H1 (cell line): Measurements from ENCODE around the gene CIRBP. TPM values are rescaled to one million over a fixed set of nuclear protein-coding genes. Genes with fewer than 3 reads are reported as not detected.
A peak's percentile ranks its signal among the peaks of the same experiment; 100 is the strongest.

Source experiments
- CTCF ChIA-PET: fragments of 300-600 bp; sonication (Branson Sonifier 250); formaldehyde crosslinking; loops from one replicate; lab custom pipeline; 2021; ENCODE audit not compliant: partially characterized antibody; lab: Charles Lee
- POLR2A ChIA-PET: fragments of 300-600 bp; sonication (Branson Sonifier 250); formaldehyde crosslinking; loops from one replicate; lab custom pipeline; 2021; ENCODE audit warnings: inconsistent platforms; ENCODE audit not compliant: partially characterized antibody; lab: Charles Lee
- DNase-seq, 2 experiments: peaks; one replicate each; pipeline versions ENCODE4 v3.0.0 to v3.0.0-alpha.2; 2010 to 2022; ENCODE audit warnings: low spot score in 2 of 2, low read depth in 1 of 2, mixed read lengths in 1 of 2
- FAIRE-seq: peaks from 2 replicates; lab custom pipeline; 2011; peaks lifted over from hg19 to GRCh38; lab: Jason Lieb, UNC
- H2AFZ ChIP-seq: 2 replicates; pipeline ENCODE4 v1.8.1; 2012; ENCODE audit warnings: low read length, inconsistent platforms
- H2AK5ac ChIP-seq: 2 replicates; pipeline ENCODE4 v1.6.1; 2013; ENCODE audit warnings: low read depth, low read length
- H2BK120ac ChIP-seq: replicated peaks from 2 replicates; pipeline ENCODE3; 2013; ENCODE audit warnings: low read depth, low read length, inconsistent platforms
- H2BK12ac ChIP-seq: 2 replicates; pipeline ENCODE4 v1.6.1; 2013; ENCODE audit warnings: low read depth, low read length
- H2BK15ac ChIP-seq: 2 replicates; pipeline ENCODE4 v1.6.1; 2013; ENCODE audit warnings: low read length
- H2BK20ac ChIP-seq: 2 replicates; pipeline ENCODE4 v1.6.1; 2013; ENCODE audit warnings: low read length
- H2BK5ac ChIP-seq: 2 replicates; pipeline ENCODE4 v1.6.1; 2013; ENCODE audit warnings: low read depth, low read length
- H3K14ac ChIP-seq: 2 replicates; pipeline ENCODE4 v1.6.1; 2013; ENCODE audit warnings: inconsistent platforms; ENCODE audit not compliant: insufficient read length
- H3K18ac ChIP-seq: 2 replicates; pipeline ENCODE4 v1.6.1; 2013; ENCODE audit warnings: low read length; ENCODE audit errors: extremely low read depth
- H3K23ac ChIP-seq: 2 replicates; pipeline ENCODE4 v1.6.1; 2013; ENCODE audit warnings: inconsistent platforms; ENCODE audit not compliant: insufficient read length
- H3K23me2 ChIP-seq: 2 replicates; pipeline ENCODE4 v1.6.1; 2013; ENCODE audit warnings: low read depth, low read length
- H3K27ac ChIP-seq: 2 replicates; pipeline ENCODE4 v1.6.1; 2011; ENCODE audit warnings: low read depth, low read length, inconsistent platforms
- H3K27me3 ChIP-seq, 4 experiments: replicated peaks in 1 of 4; 1 replicate in 1 of 4; 2 replicates in 3 of 4; pipeline versions ENCODE4 v1.6.1 to v1.8.1; 2011 to 2013; ENCODE audit warnings: low read length in 3 of 4, mild to moderate bottlenecking in 3 of 4, inconsistent platforms in 2 of 4, mixed read lengths in 2 of 4, moderate library complexity in 1 of 4; ENCODE audit not compliant: control insufficient read depth in 3 of 4, insufficient read depth in 3 of 4; ENCODE audit errors: extremely low read depth in 1 of 4
- H3K36me3 ChIP-seq, 4 experiments: 2 replicates each; pipeline versions ENCODE4 v1.6.1 to v1.8.1; 2011 to 2013; ENCODE audit warnings: mild to moderate bottlenecking in 4 of 4, low read length in 3 of 4, moderate library complexity in 2 of 4, control low read depth in 1 of 4, inconsistent platforms in 1 of 4; ENCODE audit not compliant: insufficient read depth in 4 of 4, control insufficient read depth in 2 of 4
- H3K4ac ChIP-seq: replicated peaks from 2 replicates; pipeline ENCODE3; 2013; ENCODE audit warnings: low read length, low read depth, mixed read lengths, inconsistent platforms; ENCODE audit not compliant: insufficient read length
- H3K4me1 ChIP-seq, 4 experiments: replicated peaks in 1 of 4; 1 replicate in 1 of 4; 2 replicates in 3 of 4; pipeline versions ENCODE4 v1.6.1 to v1.8.1; 2011 to 2013; ENCODE audit warnings: low read length in 3 of 4, inconsistent platforms in 2 of 4, mixed read lengths in 1 of 4; ENCODE audit not compliant: insufficient read depth in 4 of 4, control insufficient read depth in 3 of 4
- H3K4me2 ChIP-seq, 2 experiments: 2 replicates each; pipeline versions ENCODE4 v1.6.1 to v1.8.1; 2011 to 2013; ENCODE audit warnings: low read depth in 2 of 2, low read length in 2 of 2, control low read depth in 1 of 2, inconsistent platforms in 1 of 2, mild to moderate bottlenecking in 1 of 2; ENCODE audit not compliant: insufficient read depth in 1 of 2
- H3K4me3 ChIP-seq, 4 experiments: fragments of 200-600, 300-600 bp in 1 of 4; sonication (generic), shearing (Covaris generic), sonication (Bioruptor Twin) in 1 of 4; 2 replicates each; pipeline versions ENCODE4 v1.5.1 to v1.8.1; 2011 to 2016; ENCODE audit warnings: low read length in 4 of 4, low read depth in 3 of 4, control low read depth in 2 of 4, inconsistent platforms in 2 of 4, mild to moderate bottlenecking in 2 of 4, mixed read lengths in 1 of 4, moderate library complexity in 1 of 4; ENCODE audit not compliant: insufficient read depth in 2 of 4; ENCODE audit errors: extremely low read depth in 1 of 4
- H3K56ac ChIP-seq: replicated peaks from 2 replicates; pipeline ENCODE3; 2013; ENCODE audit warnings: low read depth, mild to moderate bottlenecking, mixed read lengths, low read length, inconsistent platforms; ENCODE audit not compliant: insufficient read length
- H3K79me1 ChIP-seq: 2 replicates; pipeline ENCODE4 v1.6.1; 2013; ENCODE audit warnings: low read depth, low read length, control low read depth
- H3K79me2 ChIP-seq, 2 experiments: 2 replicates each; pipeline versions ENCODE4 v1.6.1 to v1.8.1; 2012 to 2013; ENCODE audit warnings: low read length in 2 of 2, mild to moderate bottlenecking in 2 of 2, inconsistent platforms in 1 of 2; ENCODE audit not compliant: insufficient read depth in 2 of 2, control insufficient read depth in 1 of 2
- H3K9ac ChIP-seq, 4 experiments: replicated peaks in 1 of 4; 1 replicate in 1 of 4; 2 replicates in 3 of 4; pipeline versions ENCODE4 v1.6.1 to v1.8.1; 2011 to 2013; ENCODE audit warnings: low read depth in 3 of 4, low read length in 3 of 4, control low read depth in 2 of 4, mild to moderate bottlenecking in 2 of 4, moderate library complexity in 2 of 4, inconsistent platforms in 1 of 4; ENCODE audit errors: extremely low read depth in 1 of 4
- H3K9me3 ChIP-seq, 2 experiments: 2 replicates each; pipeline versions ENCODE4 v1.6.1 to v1.8.1; 2012 to 2013; ENCODE audit warnings: mild to moderate bottlenecking in 2 of 2, moderate library complexity in 2 of 2, control low read depth in 1 of 2, inconsistent platforms in 1 of 2, low read depth in 1 of 2, low read length in 1 of 2, mixed read lengths in 1 of 2; ENCODE audit not compliant: insufficient read depth in 2 of 2
- H4K20me1 ChIP-seq, 2 experiments: replicated peaks in 1 of 2; 2 replicates each; pipeline versions ENCODE3 to v1.8.1; 2011 to 2013; ENCODE audit warnings: inconsistent platforms in 2 of 2, low read length in 2 of 2, mild to moderate bottlenecking in 1 of 2; ENCODE audit not compliant: insufficient read depth in 2 of 2, control insufficient read depth in 1 of 2
- H4K5ac ChIP-seq: 2 replicates; pipeline ENCODE4 v1.6.1; 2013; ENCODE audit warnings: low read length, low read depth, mixed read lengths, inconsistent platforms; ENCODE audit not compliant: insufficient read length
- H4K8ac ChIP-seq: 2 replicates; pipeline ENCODE4 v1.8.0; 2013; ENCODE audit warnings: mild to moderate bottlenecking, moderate library complexity, low read length, inconsistent platforms; ENCODE audit not compliant: insufficient read depth; ENCODE audit errors: extremely low read depth
- H4K91ac ChIP-seq: replicated peaks from 2 replicates; pipeline ENCODE3; 2013; ENCODE audit warnings: low read length, mixed read lengths, inconsistent platforms; ENCODE audit not compliant: insufficient read length
- EZH2 ChIP-seq: fragments of 200-600 bp; sonication (generic); IDR thresholded peaks from 2 replicates; pipeline ENCODE4 v1.7.1; 2012; ENCODE audit warnings: low read depth, mild to moderate bottlenecking, moderate library complexity, low read length, inconsistent platforms; ENCODE audit not compliant: severe bottlenecking
- HDAC2 ChIP-seq, 2 experiments: fragments of 300-600 bp in 1 of 2; sonication (generic) in 1 of 2; IDR thresholded peaks; 2 replicates each; pipeline ENCODE4 v1.6.1; 2011 to 2012; ENCODE audit warnings: low read depth in 2 of 2, low read length in 2 of 2, mild to moderate bottlenecking in 2 of 2, moderate library complexity in 2 of 2, borderline replicate concordance in 1 of 2, inconsistent platforms in 1 of 2
- NRF1 ChIP-seq: IDR thresholded peaks from 2 replicates; pipeline ENCODE4 v1.6.1; 2011; ENCODE audit warnings: mild to moderate bottlenecking, low read depth, low read length, improper control_type of control experiment
- RAD21 ChIP-seq, 2 experiments: IDR thresholded peaks in 1 of 2; conservative IDR thresholded peaks in 1 of 2; 2 replicates each; pipeline ENCODE4 v1.6.1; 2011; ENCODE audit warnings: low read depth in 2 of 2, low read length in 2 of 2, improper control_type of control experiment in 1 of 2, inconsistent platforms in 1 of 2, mild to moderate bottlenecking in 1 of 2, moderate library complexity in 1 of 2
- TAF1 ChIP-seq: IDR thresholded peaks from 2 replicates; pipeline ENCODE4 v1.6.1; 2011; ENCODE audit warnings: mild to moderate bottlenecking, low read depth, low read length
- TBP ChIP-seq: IDR thresholded peaks from 2 replicates; pipeline ENCODE4 v1.6.1; 2011; ENCODE audit warnings: low read depth, low read length, improper control_type of control experiment
- USF2 ChIP-seq: IDR thresholded peaks from 2 replicates; pipeline ENCODE4 v1.6.1; 2011; ENCODE audit warnings: low read length, improper control_type of control experiment
- ZNF274 ChIP-seq: IDR thresholded peaks from 2 replicates; pipeline ENCODE4 v1.7.0; 2012; ENCODE audit warnings: low read length, borderline replicate concordance; ENCODE audit errors: extremely low read depth
- WGBS, 2 experiments: shearing (Covaris generic) in 1 of 2; methylation state at CpG; one replicate each; pipeline versions ENCODE4 v1.1.6 to v1.1.7; 2013 to 2015; ENCODE audit warnings: low lambda C conversion rate in 2 of 2, mixed read lengths in 2 of 2, inconsistent platforms in 1 of 2, low coverage in 1 of 2, missing lambda C conversion rate in 1 of 2; ENCODE audit not compliant: insufficient replicate concordance in 2 of 2, insufficient coverage in 1 of 2, insufficient read length in 1 of 2; ENCODE audit errors: extremely low coverage in 1 of 2, missing lambda C conversion rate in 1 of 2; 5-methylcytosine and 5-hydroxymethylcytosine counted together
- polyA plus RNA-seq, 7 experiments: library from polyadenylated mRNA; depleted of rRNA in 3 of 7; stranded (reverse) in 5 of 7; unstranded in 2 of 7; fragments of >200 nt in 5 of 7; fragments of 200-250 nt in 2 of 7; gene quantifications; 1 replicate in 5 of 7; 2 replicates in 1 of 7; 4 replicates in 1 of 7; pipeline versions ENCODE4 v1.2.1 to v1.2.3, GENCODE V29; 2011 to 2013; ENCODE audit warnings: missing spikeins in 2 of 7, mixed read lengths in 2 of 7
- total RNA-seq: library from RNA; stranded (reverse); fragmentation: NEBNext Ultra II Directional; extraction: Animal tissue kit (Norgen Biotek cat#: 25700); gene quantifications from 2 replicates; pipeline ENCODE4 v1.2.1, GENCODE V29; 2021
- TF ChIP-seq, protein P1 (sequence below): IDR thresholded peaks from 2 replicates; pipeline ENCODE4 v1.6.1; 2012; ENCODE audit warnings: inconsistent platforms

CIRBP gene
- total and polyA plus RNA-seq, 2 of the 8 experiments (the other 6 are each of a cell fraction or from before 2014, with no cell fraction given) = 175 to 199 TPM

GRCh38 chr19:1252221-1252820 is 16.8 kb upstream of the CIRBP start:
- H3K4ac ChIP-seq = no peak overlapping the region
- 76% methylated on average over 18 of the region's 30 CpGs; no CpG with 5 or more reads in 1 of the 2 experiments for WGBS, 2 experiments
- peaks cover 2% of the 10 kb centered on the region; the same call in 1 of the 2 replicates for H3K23me2 ChIP-seq
- H3K18ac ChIP-seq = no peak overlapping the region; the same call in 1 of the 2 replicates
- peaks cover 9 to 51% of the 10 kb centered on the region in 2 experiments for H3K79me2 ChIP-seq
- H2BK12ac ChIP-seq = no peak overlapping the region
- H2AK5ac ChIP-seq = no peak overlapping the region
- H4K91ac ChIP-seq = no peak overlapping the region
- no peak overlapping the region for H4K5ac ChIP-seq
- peak overlapping the region; percentile 79; the same call in 1 of the 2 replicates for H4K8ac ChIP-seq
- no peaks in the 10 kb centered on the region; a peak in 1 of 7 replicates for H3K27me3 ChIP-seq
- CTCF ChIA-PET = interaction anchor here (1.2 to 6.0 kb wide), 3 partner anchors 10 to 15 kb away, joined by 3 to 42 read pairs (median 7); no protein-coding TSS in a partner anchor
- POLR2A ChIA-PET = interaction anchor here (1.0 to 19.4 kb wide), 7 partner anchors 11 to 225 kb away, joined by 3 to 456 read pairs (median 7); partner anchors contain the start of genes ATP5F1D, CIRBP, CNN2 and FAM174C
- H3K4me1 ChIP-seq = peaks cover 0 to 20% (median 12%) of the 10 kb centered on the region in 4 experiments; a peak in 6 of 7 replicates
- H3K14ac ChIP-seq = no peak overlapping the region
- 0 out of 7 replicates have a peak overlapping the region, but pooled peaks of 1 of the 4 experiments have one; percentile 36 for H3K9ac ChIP-seq
- H3K36me3 ChIP-seq = peaks cover 26 to 63% (median 45%) of the 10 kb centered on the region in 4 experiments
- H3K23ac ChIP-seq = no peak overlapping the region
- peak overlapping the region; percentile 23 to 83; a peak in 3 of 4 replicates for H3K4me2 ChIP-seq
- peaks cover 12% of the 10 kb centered on the region; the same call in 1 of the 2 replicates for H3K79me1 ChIP-seq
- H3K27ac ChIP-seq = no peak overlapping the region
- no peak overlapping the region for H2BK15ac ChIP-seq
- no peak overlapping the region for H2BK120ac ChIP-seq
- FAIRE-seq = no peak
- H4K20me1 ChIP-seq = peaks cover 22 to 29% of the 10 kb centered on the region in 2 experiments
- no peak overlapping the region for H2BK20ac ChIP-seq
- DNase-seq = no peak
- H3K4me3 ChIP-seq = peak overlapping the region in 2 of 4 experiments; percentile 66 to 99; a peak in 3 of 8 replicates
- no peak overlapping the region for H2AFZ ChIP-seq
- H3K56ac ChIP-seq = no peak overlapping the region
- no peaks in the 10 kb centered on the region for H3K9me3 ChIP-seq
- no peak for TF ChIP-seq EZH2
- no peak for TF ChIP-seq USF2
- TF ChIP-seq, protein P1, sequence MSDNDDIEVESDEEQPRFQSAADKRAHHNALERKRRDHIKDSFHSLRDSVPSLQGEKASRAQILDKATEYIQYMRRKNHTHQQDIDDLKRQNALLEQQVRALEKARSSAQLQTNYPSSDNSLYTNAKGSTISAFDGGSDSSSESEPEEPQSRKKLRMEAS = no peak
- no peak for TF ChIP-seq TBP
- TF ChIP-seq ZNF274 = no peak
- TF ChIP-seq RAD21 (IDR thresholded peaks at IDR 0.05 in 1 of 2, conservative IDR thresholded peaks at IDR 0.05 in 1 of 2; ENCODE audit: low read depth in 2 of 2, low read length in 2 of 2) = no peak
- no peak for TF ChIP-seq HDAC2 (IDR thresholded peaks at IDR 0.05; ENCODE audit: borderline replicate concordance in 1 of 2, low read depth in 2 of 2, low read length in 2 of 2)
- no peak for TF ChIP-seq NRF1
- no peak for TF ChIP-seq TAF1
- H2BK5ac ChIP-seq = no peak overlapping the region; the same call in 1 of the 2 replicates
